HG02759 (cell line): ENCODE results near the gene PCDHB4.
"Not testable (repeated sequence)": the region's sequence is repeated elsewhere in the genome, so short reads cannot be mapped to it uniquely, and the experiment has no call there.

Experiments used
- ATAC-seq: cut with Tn5 transposase; IDR thresholded peaks from one replicate; pipeline ENCODE4 v1.9.1; 2021; ENCODE audit warnings: mild to moderate bottlenecking, moderate library complexity; ENCODE audit not compliant: unreplicated experiment

Gene PCDHB4

GRCh38 chr5:141149812-141150211 is 28.2 kb downstream of the PCDHB4 start, which contains the start of gene PCDHB6:
Gene PCDHB6, plus strand, starts transcription at chr5:141150057. Its CDS starts 201 bp downstream, at chr5:141150258.
- no peak for ATAC-seq

- ATAC-seq = no peak
Measured at GRCh38 chr5:141150224-141150992, 28.8 kb downstream of the PCDHB4 start.

GRCh38 chr5:141150993-141151325 is 29.3 kb downstream of the PCDHB4 start:
- ATAC-seq = no peak

- not testable (repeated sequence) for ATAC-seq
Measured at GRCh38 chr5:141151632-141152031, 30.0 kb downstream of the PCDHB4 start.

- not testable (repeated sequence) for ATAC-seq
Measured at GRCh38 chr5:141152096-141152495, 30.5 kb downstream of the PCDHB4 start.

- no peak for ATAC-seq
Measured at GRCh38 chr5:141155540-141156374, 34.1 kb downstream of the PCDHB4 start.

- ATAC-seq = not testable (repeated sequence)
Measured at GRCh38 chr5:141157356-141157755, 35.7 kb downstream of the PCDHB4 start.

- not testable (repeated sequence) for ATAC-seq
Measured at GRCh38 chr5:141157901-141158300, 36.3 kb downstream of the PCDHB4 start.

- no peak for ATAC-seq
Measured at GRCh38 chr5:141172381-141173204, 51.0 kb downstream of the PCDHB4 start, which contains the start of gene PCDHB7. Gene PCDHB7, plus strand, starts transcription at chr5:141172644. Its CDS starts 192 bp downstream, at chr5:141172836.

- not testable (repeated sequence) for ATAC-seq
Measured at GRCh38 chr5:141174291-141175104, 52.9 kb downstream of the PCDHB4 start.
